Measurements from ENCODE around the gene SPTLC3.

DNA sequence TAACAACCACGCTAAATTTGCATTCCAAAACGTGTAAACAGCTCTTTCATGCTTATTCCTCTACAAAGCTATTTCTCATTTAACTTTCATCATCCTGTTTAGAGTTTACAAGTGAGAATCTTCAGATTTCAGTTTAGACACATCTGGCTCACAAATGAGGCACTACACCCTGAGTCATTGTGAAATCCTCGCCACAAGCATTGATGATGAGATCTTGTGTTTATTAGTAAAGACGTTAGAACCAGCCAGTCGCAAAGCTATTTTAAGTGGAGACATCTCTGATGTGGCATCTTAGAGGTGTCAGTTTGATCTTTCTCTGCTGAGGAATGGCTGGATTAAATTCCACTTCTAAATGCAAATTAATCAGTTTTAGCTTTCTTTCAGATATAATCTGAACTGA lies 204.0 kb downstream of the SPTLC3 start:
- TF ChIP-seq, protein P1, sequence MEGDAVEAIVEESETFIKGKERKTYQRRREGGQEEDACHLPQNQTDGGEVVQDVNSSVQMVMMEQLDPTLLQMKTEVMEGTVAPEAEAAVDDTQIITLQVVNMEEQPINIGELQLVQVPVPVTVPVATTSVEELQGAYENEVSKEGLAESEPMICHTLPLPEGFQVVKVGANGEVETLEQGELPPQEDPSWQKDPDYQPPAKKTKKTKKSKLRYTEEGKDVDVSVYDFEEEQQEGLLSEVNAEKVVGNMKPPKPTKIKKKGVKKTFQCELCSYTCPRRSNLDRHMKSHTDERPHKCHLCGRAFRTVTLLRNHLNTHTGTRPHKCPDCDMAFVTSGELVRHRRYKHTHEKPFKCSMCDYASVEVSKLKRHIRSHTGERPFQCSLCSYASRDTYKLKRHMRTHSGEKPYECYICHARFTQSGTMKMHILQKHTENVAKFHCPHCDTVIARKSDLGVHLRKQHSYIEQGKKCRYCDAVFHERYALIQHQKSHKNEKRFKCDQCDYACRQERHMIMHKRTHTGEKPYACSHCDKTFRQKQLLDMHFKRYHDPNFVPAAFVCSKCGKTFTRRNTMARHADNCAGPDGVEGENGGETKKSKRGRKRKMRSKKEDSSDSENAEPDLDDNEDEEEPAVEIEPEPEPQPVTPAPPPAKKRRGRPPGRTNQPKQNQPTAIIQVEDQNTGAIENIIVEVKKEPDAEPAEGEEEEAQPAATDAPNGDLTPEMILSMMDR (conservative IDR thresholded peaks at IDR 0.05; ENCODE audit: low read depth in 2 of 2): no peak
- TF ChIP-seq POLR2AphosphoS5 (IDR thresholded peaks at IDR 0.05; ENCODE audit: low read depth) (no peak), EZH2phosphoT487 (IDR thresholded peaks at IDR 0.05; ENCODE audit: unreplicated experiment) (no peak), EZH2 (IDR thresholded peaks at IDR 0.05; ENCODE audit: low read depth, unreplicated experiment) (no peak), CREB1 (CRISPR knock-in tag; IDR thresholded peaks at IDR 0.05; ENCODE audit: low read depth) (no peak), JUNB (IDR thresholded peaks at IDR 0.05; ENCODE audit: unreplicated experiment) (no peak), NANOG (IDR thresholded peaks at IDR 0.05; ENCODE audit: borderline replicate concordance) (no peak), ZNF114 (CRISPR knock-in tag; IDR thresholded peaks at IDR 0.05) (no peak), STAT1 (IDR thresholded peaks at IDR 0.05; ENCODE audit: unreplicated experiment) (no peak)
- TF ChIP-seq, protein P2, sequence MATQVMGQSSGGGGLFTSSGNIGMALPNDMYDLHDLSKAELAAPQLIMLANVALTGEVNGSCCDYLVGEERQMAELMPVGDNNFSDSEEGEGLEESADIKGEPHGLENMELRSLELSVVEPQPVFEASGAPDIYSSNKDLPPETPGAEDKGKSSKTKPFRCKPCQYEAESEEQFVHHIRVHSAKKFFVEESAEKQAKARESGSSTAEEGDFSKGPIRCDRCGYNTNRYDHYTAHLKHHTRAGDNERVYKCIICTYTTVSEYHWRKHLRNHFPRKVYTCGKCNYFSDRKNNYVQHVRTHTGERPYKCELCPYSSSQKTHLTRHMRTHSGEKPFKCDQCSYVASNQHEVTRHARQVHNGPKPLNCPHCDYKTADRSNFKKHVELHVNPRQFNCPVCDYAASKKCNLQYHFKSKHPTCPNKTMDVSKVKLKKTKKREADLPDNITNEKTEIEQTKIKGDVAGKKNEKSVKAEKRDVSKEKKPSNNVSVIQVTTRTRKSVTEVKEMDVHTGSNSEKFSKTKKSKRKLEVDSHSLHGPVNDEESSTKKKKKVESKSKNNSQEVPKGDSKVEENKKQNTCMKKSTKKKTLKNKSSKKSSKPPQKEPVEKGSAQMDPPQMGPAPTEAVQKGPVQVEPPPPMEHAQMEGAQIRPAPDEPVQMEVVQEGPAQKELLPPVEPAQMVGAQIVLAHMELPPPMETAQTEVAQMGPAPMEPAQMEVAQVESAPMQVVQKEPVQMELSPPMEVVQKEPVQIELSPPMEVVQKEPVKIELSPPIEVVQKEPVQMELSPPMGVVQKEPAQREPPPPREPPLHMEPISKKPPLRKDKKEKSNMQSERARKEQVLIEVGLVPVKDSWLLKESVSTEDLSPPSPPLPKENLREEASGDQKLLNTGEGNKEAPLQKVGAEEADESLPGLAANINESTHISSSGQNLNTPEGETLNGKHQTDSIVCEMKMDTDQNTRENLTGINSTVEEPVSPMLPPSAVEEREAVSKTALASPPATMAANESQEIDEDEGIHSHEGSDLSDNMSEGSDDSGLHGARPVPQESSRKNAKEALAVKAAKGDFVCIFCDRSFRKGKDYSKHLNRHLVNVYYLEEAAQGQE (IDR thresholded peaks at IDR 0.05; ENCODE audit: unreplicated experiment): no peak
- TF ChIP-seq, protein P3, sequence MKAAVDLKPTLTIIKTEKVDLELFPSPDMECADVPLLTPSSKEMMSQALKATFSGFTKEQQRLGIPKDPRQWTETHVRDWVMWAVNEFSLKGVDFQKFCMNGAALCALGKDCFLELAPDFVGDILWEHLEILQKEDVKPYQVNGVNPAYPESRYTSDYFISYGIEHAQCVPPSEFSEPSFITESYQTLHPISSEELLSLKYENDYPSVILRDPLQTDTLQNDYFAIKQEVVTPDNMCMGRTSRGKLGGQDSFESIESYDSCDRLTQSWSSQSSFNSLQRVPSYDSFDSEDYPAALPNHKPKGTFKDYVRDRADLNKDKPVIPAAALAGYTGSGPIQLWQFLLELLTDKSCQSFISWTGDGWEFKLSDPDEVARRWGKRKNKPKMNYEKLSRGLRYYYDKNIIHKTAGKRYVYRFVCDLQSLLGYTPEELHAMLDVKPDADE (IDR thresholded peaks at IDR 0.05): no peak
- TF ChIP-seq, protein P4, sequence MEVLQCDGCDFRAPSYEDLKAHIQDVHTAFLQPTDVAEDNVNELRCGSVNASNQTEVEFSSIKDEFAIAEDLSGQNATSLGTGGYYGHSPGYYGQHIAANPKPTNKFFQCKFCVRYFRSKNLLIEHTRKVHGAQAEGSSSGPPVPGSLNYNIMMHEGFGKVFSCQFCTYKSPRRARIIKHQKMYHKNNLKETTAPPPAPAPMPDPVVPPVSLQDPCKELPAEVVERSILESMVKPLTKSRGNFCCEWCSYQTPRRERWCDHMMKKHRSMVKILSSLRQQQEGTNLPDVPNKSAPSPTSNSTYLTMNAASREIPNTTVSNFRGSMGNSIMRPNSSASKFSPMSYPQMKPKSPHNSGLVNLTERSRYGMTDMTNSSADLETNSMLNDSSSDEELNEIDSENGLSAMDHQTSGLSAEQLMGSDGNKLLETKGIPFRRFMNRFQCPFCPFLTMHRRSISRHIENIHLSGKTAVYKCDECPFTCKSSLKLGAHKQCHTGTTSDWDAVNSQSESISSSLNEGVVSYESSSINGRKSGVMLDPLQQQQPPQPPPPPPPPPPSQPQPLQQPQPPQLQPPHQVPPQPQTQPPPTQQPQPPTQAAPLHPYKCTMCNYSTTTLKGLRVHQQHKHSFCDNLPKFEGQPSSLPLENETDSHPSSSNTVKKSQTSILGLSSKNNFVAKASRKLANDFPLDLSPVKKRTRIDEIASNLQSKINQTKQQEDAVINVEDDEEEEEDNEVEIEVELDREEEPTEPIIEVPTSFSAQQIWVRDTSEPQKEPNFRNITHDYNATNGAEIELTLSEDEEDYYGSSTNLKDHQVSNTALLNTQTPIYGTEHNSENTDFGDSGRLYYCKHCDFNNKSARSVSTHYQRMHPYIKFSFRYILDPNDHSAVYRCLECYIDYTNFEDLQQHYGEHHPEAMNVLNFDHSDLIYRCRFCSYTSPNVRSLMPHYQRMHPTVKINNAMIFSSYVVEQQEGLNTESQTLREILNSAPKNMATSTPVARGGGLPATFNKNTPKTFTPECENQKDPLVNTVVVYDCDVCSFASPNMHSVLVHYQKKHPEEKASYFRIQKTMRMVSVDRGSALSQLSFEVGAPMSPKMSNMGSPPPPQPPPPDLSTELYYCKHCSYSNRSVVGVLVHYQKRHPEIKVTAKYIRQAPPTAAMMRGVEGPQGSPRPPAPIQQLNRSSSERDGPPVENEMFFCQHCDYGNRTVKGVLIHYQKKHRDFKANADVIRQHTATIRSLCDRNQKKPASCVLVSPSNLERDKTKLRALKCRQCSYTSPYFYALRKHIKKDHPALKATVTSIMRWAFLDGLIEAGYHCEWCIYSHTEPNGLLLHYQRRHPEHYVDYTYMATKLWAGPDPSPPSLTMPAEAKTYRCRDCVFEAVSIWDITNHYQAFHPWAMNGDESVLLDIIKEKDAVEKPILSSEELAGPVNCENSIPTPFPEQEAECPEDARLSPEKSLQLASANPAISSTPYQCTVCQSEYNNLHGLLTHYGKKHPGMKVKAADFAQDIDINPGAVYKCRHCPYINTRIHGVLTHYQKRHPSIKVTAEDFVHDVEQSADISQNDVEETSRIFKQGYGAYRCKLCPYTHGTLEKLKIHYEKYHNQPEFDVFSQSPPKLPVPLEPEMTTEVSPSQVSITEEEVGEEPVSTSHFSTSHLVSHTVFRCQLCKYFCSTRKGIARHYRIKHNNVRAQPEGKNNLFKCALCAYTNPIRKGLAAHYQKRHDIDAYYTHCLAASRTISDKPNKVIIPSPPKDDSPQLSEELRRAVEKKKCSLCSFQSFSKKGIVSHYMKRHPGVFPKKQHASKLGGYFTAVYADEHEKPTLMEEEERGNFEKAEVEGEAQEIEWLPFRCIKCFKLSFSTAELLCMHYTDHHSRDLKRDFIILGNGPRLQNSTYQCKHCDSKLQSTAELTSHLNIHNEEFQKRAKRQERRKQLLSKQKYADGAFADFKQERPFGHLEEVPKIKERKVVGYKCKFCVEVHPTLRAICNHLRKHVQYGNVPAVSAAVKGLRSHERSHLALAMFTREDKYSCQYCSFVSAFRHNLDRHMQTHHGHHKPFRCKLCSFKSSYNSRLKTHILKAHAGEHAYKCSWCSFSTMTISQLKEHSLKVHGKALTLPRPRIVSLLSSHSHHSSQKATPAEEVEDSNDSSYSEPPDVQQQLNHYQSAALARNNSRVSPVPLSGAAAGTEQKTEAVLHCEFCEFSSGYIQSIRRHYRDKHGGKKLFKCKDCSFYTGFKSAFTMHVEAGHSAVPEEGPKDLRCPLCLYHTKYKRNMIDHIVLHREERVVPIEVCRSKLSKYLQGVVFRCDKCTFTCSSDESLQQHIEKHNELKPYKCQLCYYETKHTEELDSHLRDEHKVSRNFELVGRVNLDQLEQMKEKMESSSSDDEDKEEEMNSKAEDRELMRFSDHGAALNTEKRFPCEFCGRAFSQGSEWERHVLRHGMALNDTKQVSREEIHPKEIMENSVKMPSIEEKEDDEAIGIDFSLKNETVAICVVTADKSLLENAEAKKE (CRISPR knock-in tag; IDR thresholded peaks at IDR 0.05): no peak
